GM12864 (cell line): Measurements from ENCODE around the gene CRMP1.

Experiments used
- DNase-seq: peaks from one replicate; pipeline ENCODE4 v3.0.0-alpha.2; 2011; ENCODE audit warnings: low read depth
- H3K4me3 ChIP-seq: 2 replicates; pipeline ENCODE4 v1.5.1; 2011; ENCODE audit warnings: mild to moderate bottlenecking, low read depth, low read length, control low read depth
- CTCF ChIP-seq: IDR thresholded peaks from 2 replicates; pipeline ENCODE4 v1.5.1; 2011; ENCODE audit warnings: low read depth, mild to moderate bottlenecking, moderate library complexity, low read length, control low read depth, inconsistent platforms; ENCODE audit errors: missing control alignments

CRMP1 gene

GRCh38 chr4:5782829-5783476, 109.9 kb downstream of the CRMP1 start:
- H3K4me3 ChIP-seq: no peak overlapping the region
- DNase-seq: no peak
- TF ChIP-seq CTCF: no peak

- DNase-seq: no peak
- no peak for TF ChIP-seq CTCF
- no peak overlapping the region for H3K4me3 ChIP-seq
Observed at GRCh38 chr4:5781691-5782090, 111.2 kb downstream of the CRMP1 start.

- no peak for DNase-seq
Observed at GRCh38 chr4:5780831-5781480, 111.9 kb downstream of the CRMP1 start.

GRCh38 chr4:5776510-5776909, 116.4 kb downstream of the CRMP1 start:
- no peak overlapping the region for H3K4me3 ChIP-seq
- TF ChIP-seq CTCF: no peak
- DNase-seq: no peak

More at GRCh38 chr4:5780831-5781480, 111.9 kb downstream of the CRMP1 start:
- no peak overlapping the region for H3K4me3 ChIP-seq
- no peak for TF ChIP-seq CTCF

GRCh38 chr4:5774416-5775036, 118.4 kb downstream of the CRMP1 start:
- no peak for TF ChIP-seq CTCF
- no peak overlapping the region for H3K4me3 ChIP-seq
- no peak for DNase-seq

GRCh38 chr4:5773271-5773555, 119.7 kb downstream of the CRMP1 start:
- no peak overlapping the region for H3K4me3 ChIP-seq
- no peak for DNase-seq
- TF ChIP-seq CTCF: no peak
